HFF-Myc (cell line): ENCODE data around the gene SBDS.
"Not testable (repeated sequence)": the region's sequence is repeated elsewhere in the genome, so short reads cannot be mapped to it uniquely, and the experiment has no call there.

Experiments used
- DNase-seq: peaks from one replicate; pipeline ENCODE4 v3.0.0-alpha.2; 2011; ENCODE audit warnings: low read depth; ENCODE audit errors: extremely low read depth
- H3K4me3 ChIP-seq: replicated peaks from 2 replicates; pipeline ENCODE4 v1.5.1; 2011; ENCODE audit warnings: low read depth, mild to moderate bottlenecking, control low read depth, low read length
- CTCF ChIP-seq: IDR thresholded peaks from 2 replicates; pipeline ENCODE4 v1.5.1; 2012; ENCODE audit warnings: mild to moderate bottlenecking, low read depth, low read length, control low read depth; ENCODE audit errors: missing control alignments

Gene SBDS

GRCh38 chr7:67021260-67021659 lies 25.9 kb upstream of the SBDS start:
- no peak for DNase-seq
- TF ChIP-seq CTCF, result no peak
- H3K4me3 ChIP-seq, result no peak overlapping the region

- no peak for TF ChIP-seq CTCF
- DNase-seq, result no peak
- no peak overlapping the region for H3K4me3 ChIP-seq
These were observed 24.4 kb upstream of the SBDS start for GRCh38 chr7:67019562-67020390.

- no peak for DNase-seq
- no peak overlapping the region for H3K4me3 ChIP-seq
- no peak for TF ChIP-seq CTCF
These were observed 23.6 kb upstream of the SBDS start for GRCh38 chr7:67018940-67019339.

GRCh38 chr7:67017971-67018370 lies 22.6 kb upstream of the SBDS start:
- not testable (repeated sequence) for DNase-seq, H3K4me3 ChIP-seq

GRCh38 chr7:67014076-67014622 lies 18.8 kb upstream of the SBDS start:
- H3K4me3 ChIP-seq, DNase-seq: not testable (repeated sequence)

- H3K4me3 ChIP-seq, DNase-seq: not testable (repeated sequence)
These were observed 14.3 kb upstream of the SBDS start for GRCh38 chr7:67009677-67010076.

GRCh38 chr7:67008260-67008659 lies 12.9 kb upstream of the SBDS start:
- TF ChIP-seq CTCF, result no peak
- no peak for DNase-seq
- no peak overlapping the region for H3K4me3 ChIP-seq

- no peak overlapping the region for H3K4me3 ChIP-seq
- no peak for DNase-seq
- TF ChIP-seq CTCF, result no peak
These were observed 11.6 kb upstream of the SBDS start for GRCh38 chr7:67006965-67007364.

- H3K4me3 ChIP-seq, DNase-seq: not testable (repeated sequence)
These were observed 8.8 kb upstream of the SBDS start for GRCh38 chr7:67004145-67004544.
